ENCODE data around the gene YAP1.

Gene YAP1

DNA sequence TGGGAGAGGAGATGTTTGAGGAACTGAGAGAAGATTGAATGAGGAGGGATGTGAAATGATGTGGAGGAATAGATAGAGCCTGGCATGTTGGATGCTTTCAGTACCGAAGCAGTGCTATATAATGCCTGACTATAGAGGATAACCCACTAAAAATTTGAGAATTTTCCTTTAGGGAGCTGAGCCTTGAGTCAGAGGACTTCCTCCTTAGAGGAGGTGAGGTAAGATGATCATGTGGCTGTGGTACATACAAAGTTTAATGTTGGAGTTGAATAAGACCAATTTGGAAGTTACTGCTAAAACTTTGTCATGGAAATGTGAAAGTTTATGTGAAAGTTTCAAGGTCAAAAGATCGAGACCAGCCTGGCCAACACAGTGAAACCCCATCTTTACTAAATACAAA is 66.9 kb downstream of the YAP1 start:
- no peak overlapping the region for H3K9ac ChIP-seq (ENCODE audit: low read depth, low read length, poor library complexity)
- no peak overlapping the region for H3K14ac ChIP-seq (ENCODE audit: low read length)
- no peaks in the 10 kb centered on the region for H3K27me3 ChIP-seq (ENCODE audit: control insufficient read depth in 3 of 3, insufficient read depth in 3 of 3, low read depth in 1 of 3, low read length in 3 of 3)
- no peak overlapping the region for H2BK12ac ChIP-seq (ENCODE audit: low read length)
- H3K27ac ChIP-seq (replicated peaks; ENCODE audit: low read length): no peak overlapping the region
- no peak for DNase-seq (ENCODE audit: low spot score)
- no peak overlapping the region for H3K4me2 ChIP-seq (ENCODE audit: insufficient read depth, low read length, poor library complexity, severe bottlenecking)
- H3K36me3 ChIP-seq (replicated peaks in 1 of 2; ENCODE audit: control insufficient read depth in 2 of 2, insufficient read depth in 2 of 2, low read length in 2 of 2): peaks cover 4 to 81% of the 10 kb centered on the region in 2 donors
- no peak overlapping the region for H3K4me3 ChIP-seq (ENCODE audit: low read length in 2 of 2)
- no peak overlapping the region for H2BK15ac ChIP-seq (ENCODE audit: low read length)
- H2BK5ac ChIP-seq (ENCODE audit: low read length): no peak overlapping the region
- no peak overlapping the region for H3K18ac ChIP-seq (ENCODE audit: low read length)
- no peak overlapping the region for H2AK5ac ChIP-seq (ENCODE audit: low read depth, low read length)
- H2BK120ac ChIP-seq (ENCODE audit: low read depth, low read length): no peak overlapping the region
- H2AFZ ChIP-seq (ENCODE audit: low read length): no peak overlapping the region
- no CpG with 5 or more reads among the region's 2 CpGs for WGBS, 2 donors (ENCODE audit: extremely low coverage in 2 of 2, insufficient read length in 2 of 2, insufficient replicate concordance in 1 of 2)
- no peak overlapping the region for H3K23ac ChIP-seq (ENCODE audit: low read depth, low read length, poor library complexity)
- no peaks in the 10 kb centered on the region for H3K4me1 ChIP-seq (ENCODE audit: control insufficient read depth in 2 of 2, insufficient read depth in 1 of 2, low read depth in 1 of 2, low read length in 2 of 2)
- peaks cover 0 to 19% of the 10 kb centered on the region in 2 donors for H3K9me3 ChIP-seq (replicated peaks in 1 of 2; ENCODE audit: control insufficient read depth in 2 of 2, insufficient read depth in 1 of 2, low read depth in 1 of 2, low read length in 2 of 2)
- H3K79me1 ChIP-seq (ENCODE audit: low read depth, low read length): peaks cover 1% of the 10 kb centered on the region
- H4K91ac ChIP-seq (ENCODE audit: low read depth, low read length, poor library complexity): no peak overlapping the region
- H4K8ac ChIP-seq (ENCODE audit: low read depth, low read length): no peak overlapping the region
- no peak overlapping the region for H3K4ac ChIP-seq (ENCODE audit: low read length)

DNA sequence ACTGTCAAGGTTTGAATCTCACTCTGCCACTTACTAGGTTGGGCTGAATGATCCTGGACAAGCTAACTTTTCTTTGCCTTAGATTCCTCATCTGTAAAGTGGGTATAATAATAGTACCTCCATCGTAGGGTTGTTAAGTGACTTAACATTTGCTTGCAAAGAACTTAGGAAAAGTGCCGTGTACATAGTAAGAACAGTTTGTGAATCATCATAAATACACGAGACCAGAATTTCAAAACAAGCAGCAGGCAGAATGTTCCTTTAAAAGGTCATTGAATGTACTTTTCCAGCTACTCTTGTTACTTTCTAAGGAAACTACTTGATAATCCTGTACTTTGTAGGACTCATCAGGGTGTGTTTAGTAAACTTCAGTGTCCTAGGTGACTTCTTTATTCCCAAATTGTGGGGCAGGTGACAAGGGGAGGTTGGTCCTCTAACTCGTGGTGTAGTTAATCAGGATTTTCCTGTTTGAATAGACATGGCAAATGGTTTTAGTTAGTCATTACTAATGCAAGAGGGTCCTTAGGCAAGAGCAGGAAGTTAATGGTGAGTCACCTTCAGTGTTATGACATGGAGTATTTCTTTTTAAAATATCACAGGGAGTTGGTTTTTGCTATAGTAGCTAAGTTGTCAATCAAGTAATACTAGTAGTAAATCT is 67.9 kb downstream of the YAP1 start:
- WGBS, 2 donors (ENCODE audit: extremely low coverage in 2 of 2, insufficient read length in 2 of 2, insufficient replicate concordance in 1 of 2): no CpG with 5 or more reads among the region's 4 CpGs
- Histone ChIP-seq H3K9ac (ENCODE audit: low read depth, low read length, poor library complexity) (no peak overlapping the region), H3K9me3 (replicated peaks in 1 of 2; ENCODE audit: control insufficient read depth in 2 of 2, insufficient read depth in 1 of 2, low read depth in 1 of 2, low read length in 2 of 2) (peaks cover 0 to 20% of the 10 kb centered on the region in 2 donors), H3K4me2 (ENCODE audit: insufficient read depth, low read length, poor library complexity, severe bottlenecking) (no peak overlapping the region), H3K79me1 (ENCODE audit: low read depth, low read length) (peaks cover 1% of the 10 kb centered on the region), H3K27me3 (ENCODE audit: control insufficient read depth in 3 of 3, insufficient read depth in 3 of 3, low read depth in 1 of 3, low read length in 3 of 3) (no peaks in the 10 kb centered on the region), H2BK12ac (ENCODE audit: low read length) (no peak overlapping the region), H3K36me3 (replicated peaks in 1 of 2; ENCODE audit: control insufficient read depth in 2 of 2, insufficient read depth in 2 of 2, low read length in 2 of 2) (peaks cover 4 to 82% of the 10 kb centered on the region in 2 donors), H3K4me1 (ENCODE audit: control insufficient read depth in 2 of 2, insufficient read depth in 1 of 2, low read depth in 1 of 2, low read length in 2 of 2) (no peaks in the 10 kb centered on the region), H2AK5ac (ENCODE audit: low read depth, low read length) (no peak overlapping the region), H3K14ac (ENCODE audit: low read length) (no peak overlapping the region), H3K4ac (ENCODE audit: low read length) (no peak overlapping the region), H2AFZ (ENCODE audit: low read length) (no peak overlapping the region), H4K8ac (ENCODE audit: low read depth, low read length) (no peak overlapping the region), H2BK120ac (ENCODE audit: low read depth, low read length) (no peak overlapping the region), H3K27ac (replicated peaks; ENCODE audit: low read length) (no peak overlapping the region), H3K18ac (ENCODE audit: low read length) (no peak overlapping the region), H3K23ac (ENCODE audit: low read depth, low read length, poor library complexity) (no peak overlapping the region), H2BK15ac (ENCODE audit: low read length) (no peak overlapping the region), H3K4me3 (ENCODE audit: low read length in 2 of 2) (no peak overlapping the region), H2BK5ac (ENCODE audit: low read length) (no peak overlapping the region), H4K91ac (ENCODE audit: low read depth, low read length, poor library complexity) (no peak overlapping the region)
- no peak for DNase-seq (ENCODE audit: low spot score)

DNA sequence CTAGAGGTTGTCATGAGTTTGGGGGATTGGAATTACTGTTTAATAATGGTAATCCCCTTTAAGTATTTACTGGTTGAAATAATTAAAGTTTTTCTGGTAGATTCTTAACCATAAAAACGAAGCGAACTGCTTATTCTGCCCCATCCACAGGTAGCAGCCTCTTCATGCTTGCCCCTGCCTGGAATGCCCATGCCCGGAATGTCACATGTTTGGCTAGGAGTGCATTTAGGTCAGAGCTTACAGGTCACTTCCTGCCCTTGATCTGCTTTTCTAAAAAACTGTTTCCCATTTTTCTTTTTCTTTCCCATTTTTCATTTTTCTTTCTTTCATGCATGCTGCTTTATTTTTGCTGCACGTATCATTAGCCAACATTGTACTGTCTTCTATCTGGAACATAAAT is 69.1 kb downstream of the YAP1 start:
- no peak overlapping the region for H3K14ac ChIP-seq (ENCODE audit: low read length)
- H3K79me1 ChIP-seq (ENCODE audit: low read depth, low read length): no peaks in the 10 kb centered on the region
- no peak overlapping the region for H3K9ac ChIP-seq (ENCODE audit: low read depth, low read length, poor library complexity)
- H3K36me3 ChIP-seq (replicated peaks in 1 of 2; ENCODE audit: control insufficient read depth in 2 of 2, insufficient read depth in 2 of 2, low read length in 2 of 2): peaks cover 4 to 75% of the 10 kb centered on the region in 2 donors
- no peak overlapping the region for H3K27ac ChIP-seq (replicated peaks; ENCODE audit: low read length)
- H3K4me3 ChIP-seq (ENCODE audit: low read length in 2 of 2): no peak overlapping the region
- H3K9me3 ChIP-seq (replicated peaks in 1 of 2; ENCODE audit: control insufficient read depth in 2 of 2, insufficient read depth in 1 of 2, low read depth in 1 of 2, low read length in 2 of 2): peaks cover 0 to 25% of the 10 kb centered on the region in 2 donors
- H4K91ac ChIP-seq (ENCODE audit: low read depth, low read length, poor library complexity): no peak overlapping the region
- no peak overlapping the region for H2BK12ac ChIP-seq (ENCODE audit: low read length)
- no peaks in the 10 kb centered on the region for H3K27me3 ChIP-seq (ENCODE audit: control insufficient read depth in 3 of 3, insufficient read depth in 3 of 3, low read depth in 1 of 3, low read length in 3 of 3)
- H3K4me1 ChIP-seq (ENCODE audit: control insufficient read depth in 2 of 2, insufficient read depth in 1 of 2, low read depth in 1 of 2, low read length in 2 of 2): peaks cover 0 to under 1% of the 10 kb centered on the region in 2 donors
- no peak overlapping the region for H2BK120ac ChIP-seq (ENCODE audit: low read depth, low read length)
- H2AFZ ChIP-seq (ENCODE audit: low read length): no peak overlapping the region
- H2BK5ac ChIP-seq (ENCODE audit: low read length): no peak overlapping the region
- no peak for DNase-seq (ENCODE audit: low spot score)
- H3K4ac ChIP-seq (ENCODE audit: low read length): no peak overlapping the region
- no CpG with 5 or more reads among the region's 4 CpGs for WGBS, 2 donors (ENCODE audit: extremely low coverage in 2 of 2, insufficient read length in 2 of 2, insufficient replicate concordance in 1 of 2)
- no peak overlapping the region for H2AK5ac ChIP-seq (ENCODE audit: low read depth, low read length)
- no peak overlapping the region for H3K18ac ChIP-seq (ENCODE audit: low read length)
- no peak overlapping the region for H2BK15ac ChIP-seq (ENCODE audit: low read length)
- no peak overlapping the region for H4K8ac ChIP-seq (ENCODE audit: low read depth, low read length)
- H3K4me2 ChIP-seq (ENCODE audit: insufficient read depth, low read length, poor library complexity, severe bottlenecking): no peak overlapping the region
- no peak overlapping the region for H3K23ac ChIP-seq (ENCODE audit: low read depth, low read length, poor library complexity)

DNA sequence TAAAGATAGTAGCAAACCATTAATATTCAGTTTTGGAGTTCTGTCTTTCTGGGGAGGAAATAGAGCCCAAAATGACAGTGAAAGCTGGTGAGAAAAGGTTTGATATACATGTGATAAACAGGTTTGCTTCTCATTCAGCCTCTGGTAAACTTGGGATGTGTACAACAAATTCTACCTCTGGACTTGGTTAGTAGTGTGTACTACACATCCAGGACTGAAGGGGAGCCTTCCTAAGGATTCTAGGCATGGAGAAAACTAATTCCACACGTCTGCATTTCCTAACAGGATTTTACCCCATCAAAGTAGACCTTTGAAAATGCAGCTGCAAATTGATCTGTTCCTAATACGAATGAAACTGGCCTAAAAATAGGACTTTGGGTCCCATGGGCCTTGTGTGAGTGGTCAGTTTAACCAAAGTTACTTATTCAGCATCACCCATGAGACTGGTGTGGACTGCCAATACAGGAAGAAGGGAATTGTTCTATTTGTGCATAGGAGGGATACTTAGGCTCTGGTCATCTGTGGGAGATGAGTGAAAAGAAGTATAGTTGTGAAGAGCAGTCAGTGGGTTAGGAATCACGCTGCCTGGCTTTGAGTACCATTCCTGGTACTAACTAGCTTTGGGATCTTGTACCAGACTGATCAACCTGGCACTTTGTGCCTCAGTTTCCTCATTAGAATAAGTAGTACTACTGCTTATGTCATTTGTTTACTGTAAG is 74.2 kb downstream of the YAP1 start:
- H2BK15ac ChIP-seq (ENCODE audit: low read length): no peak overlapping the region
- no peak overlapping the region for H3K18ac ChIP-seq (ENCODE audit: low read length)
- H2BK120ac ChIP-seq (ENCODE audit: low read depth, low read length): no peak overlapping the region
- H2AK5ac ChIP-seq (ENCODE audit: low read depth, low read length): no peak overlapping the region
- no peak overlapping the region for H3K14ac ChIP-seq (ENCODE audit: low read length)
- peaks cover 8 to 33% of the 10 kb centered on the region in 2 donors for H3K4me1 ChIP-seq (ENCODE audit: control insufficient read depth in 2 of 2, insufficient read depth in 1 of 2, low read depth in 1 of 2, low read length in 2 of 2)
- no peak overlapping the region for H2BK5ac ChIP-seq (ENCODE audit: low read length)
- no peak for DNase-seq (ENCODE audit: low spot score)
- H2AFZ ChIP-seq (ENCODE audit: low read length): no peak overlapping the region
- no CpG with 5 or more reads among the region's 3 CpGs for WGBS, 2 donors (ENCODE audit: extremely low coverage in 2 of 2, insufficient read length in 2 of 2, insufficient replicate concordance in 1 of 2)
- no peak overlapping the region for H3K4me3 ChIP-seq (ENCODE audit: low read length in 2 of 2)
- no peaks in the 10 kb centered on the region for H3K79me1 ChIP-seq (ENCODE audit: low read depth, low read length)
- no peak overlapping the region for H4K8ac ChIP-seq (ENCODE audit: low read depth, low read length)
- H2BK12ac ChIP-seq (ENCODE audit: low read length): no peak overlapping the region
- no peak overlapping the region for H3K4ac ChIP-seq (ENCODE audit: low read length)
- H3K27ac ChIP-seq (replicated peaks; ENCODE audit: low read length): no peak overlapping the region
- H3K36me3 ChIP-seq (replicated peaks in 1 of 2; ENCODE audit: control insufficient read depth in 2 of 2, insufficient read depth in 2 of 2, low read length in 2 of 2): peaks cover 0 to 36% of the 10 kb centered on the region in 2 donors
- H3K9ac ChIP-seq (ENCODE audit: low read depth, low read length, poor library complexity): no peak overlapping the region
- H3K4me2 ChIP-seq (ENCODE audit: insufficient read depth, low read length, poor library complexity, severe bottlenecking): no peak overlapping the region
- H3K9me3 ChIP-seq (replicated peaks in 1 of 2; ENCODE audit: control insufficient read depth in 2 of 2, insufficient read depth in 1 of 2, low read depth in 1 of 2, low read length in 2 of 2): peaks cover 0 to 11% of the 10 kb centered on the region in 2 donors
- no peaks in the 10 kb centered on the region for H3K27me3 ChIP-seq (ENCODE audit: control insufficient read depth in 3 of 3, insufficient read depth in 3 of 3, low read depth in 1 of 3, low read length in 3 of 3)
- no peak overlapping the region for H3K23ac ChIP-seq (ENCODE audit: low read depth, low read length, poor library complexity)
- H4K91ac ChIP-seq (ENCODE audit: low read depth, low read length, poor library complexity): no peak overlapping the region
